HG03439 (cell line): ENCODE measurements around the gene MACROD2.
"Not testable (repeated sequence)": the region's sequence is repeated elsewhere in the genome, so short reads cannot be mapped to it uniquely, and the experiment has no call there.

Experiments used
- ATAC-seq: cut with Tn5 transposase; IDR thresholded peaks from one replicate; pipeline ENCODE4 v1.9.1; 2021; ENCODE audit warnings: mild to moderate bottlenecking, moderate library complexity; ENCODE audit not compliant: unreplicated experiment

The MACROD2 gene

DNA sequence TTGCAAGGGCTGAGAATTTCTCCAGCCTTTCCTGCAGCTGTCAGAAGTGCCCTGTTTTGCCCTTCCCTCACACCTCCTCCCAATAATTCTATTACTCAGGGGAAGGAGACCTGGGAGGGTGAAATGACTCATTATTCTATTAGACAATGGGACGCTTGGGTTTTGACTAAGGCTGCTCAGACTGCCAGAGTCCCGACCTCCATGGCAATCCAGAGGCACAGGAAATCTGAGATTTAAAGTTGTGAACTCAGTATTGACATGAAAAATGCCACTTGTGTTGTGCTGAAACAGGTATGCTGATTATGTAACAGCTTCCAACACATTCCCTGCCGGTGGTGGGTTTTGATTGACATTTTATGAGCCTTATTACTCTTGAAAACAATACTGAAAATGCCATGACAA is 967.9 kb downstream of the MACROD2 start:
- ATAC-seq: no peak

DNA sequence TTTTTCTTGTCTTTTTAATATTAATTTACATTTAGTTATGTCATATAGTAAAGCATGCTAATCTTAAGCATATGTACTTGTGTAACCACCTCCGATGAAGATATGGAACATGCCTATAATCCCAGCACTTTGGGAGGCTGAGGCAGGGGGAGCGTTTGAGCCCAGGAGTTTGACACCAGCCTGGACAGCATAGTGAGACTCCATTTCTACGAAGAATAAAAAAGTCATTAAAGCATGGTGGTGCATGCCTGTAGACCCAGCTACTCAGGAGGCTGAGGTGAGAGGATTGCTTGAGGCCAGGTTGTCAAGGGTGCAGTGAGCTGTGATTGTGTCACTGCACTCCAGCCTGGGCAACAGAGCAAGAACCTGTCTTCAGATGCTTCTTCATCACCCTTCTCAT is 970.9 kb downstream of the MACROD2 start:
- no peak for ATAC-seq

DNA sequence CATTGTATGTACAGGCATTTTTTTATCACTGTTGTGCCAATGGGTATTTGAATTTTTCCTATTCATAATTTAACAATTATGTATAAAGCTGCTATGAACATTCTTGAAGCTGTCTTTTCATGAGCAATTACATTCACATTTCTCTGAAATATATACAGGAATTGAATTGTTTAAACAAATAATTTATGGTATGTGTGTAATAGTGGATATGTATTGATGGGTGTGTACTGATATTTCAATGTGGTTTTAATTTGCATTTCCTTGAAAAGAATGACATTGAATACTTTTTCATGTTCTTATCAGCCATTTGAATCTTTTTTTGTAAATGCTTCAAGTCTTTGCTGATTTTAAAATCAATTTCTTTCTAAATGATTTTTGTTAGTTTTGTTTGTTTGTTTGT is 971.5 kb downstream of the MACROD2 start:
- ATAC-seq: no peak

DNA sequence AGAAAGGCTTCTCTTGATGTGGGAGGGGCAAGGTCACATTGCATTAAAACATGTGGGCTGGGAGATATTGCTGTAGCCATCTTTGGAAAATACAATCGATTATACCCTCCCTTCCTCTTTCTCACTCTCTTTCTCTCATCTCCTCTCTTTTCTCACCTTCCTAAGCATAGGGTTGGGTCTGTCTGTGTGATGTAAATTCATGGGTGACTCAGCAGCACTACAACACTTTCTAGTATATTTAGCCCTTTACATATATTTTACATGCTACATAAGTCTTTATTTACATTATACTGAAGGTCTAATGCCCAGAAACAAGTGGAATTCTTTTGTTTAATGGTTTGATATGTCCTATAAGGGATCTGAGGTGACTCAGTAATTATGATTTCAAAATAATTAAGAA is 976.9 kb downstream of the MACROD2 start:
- no peak for ATAC-seq

DNA sequence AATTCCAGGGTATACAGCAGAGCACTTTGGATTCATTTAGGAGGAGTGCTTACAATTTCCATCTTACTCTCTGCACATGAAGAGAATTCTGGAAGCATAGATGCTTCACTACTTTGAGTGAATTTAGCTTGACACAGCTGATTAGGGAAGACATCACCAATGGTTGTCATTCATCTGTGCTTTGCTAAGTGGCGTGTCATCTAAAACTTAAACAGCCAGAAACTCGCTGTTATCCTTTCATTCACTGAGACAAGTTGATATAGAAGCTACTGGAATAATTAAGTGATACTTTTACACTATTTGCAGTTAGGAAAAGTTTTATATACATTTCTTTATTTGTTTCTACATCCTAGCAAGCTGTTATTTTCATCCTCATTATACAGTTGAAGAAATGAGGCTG is 977.4 kb downstream of the MACROD2 start:
- no peak for ATAC-seq

DNA sequence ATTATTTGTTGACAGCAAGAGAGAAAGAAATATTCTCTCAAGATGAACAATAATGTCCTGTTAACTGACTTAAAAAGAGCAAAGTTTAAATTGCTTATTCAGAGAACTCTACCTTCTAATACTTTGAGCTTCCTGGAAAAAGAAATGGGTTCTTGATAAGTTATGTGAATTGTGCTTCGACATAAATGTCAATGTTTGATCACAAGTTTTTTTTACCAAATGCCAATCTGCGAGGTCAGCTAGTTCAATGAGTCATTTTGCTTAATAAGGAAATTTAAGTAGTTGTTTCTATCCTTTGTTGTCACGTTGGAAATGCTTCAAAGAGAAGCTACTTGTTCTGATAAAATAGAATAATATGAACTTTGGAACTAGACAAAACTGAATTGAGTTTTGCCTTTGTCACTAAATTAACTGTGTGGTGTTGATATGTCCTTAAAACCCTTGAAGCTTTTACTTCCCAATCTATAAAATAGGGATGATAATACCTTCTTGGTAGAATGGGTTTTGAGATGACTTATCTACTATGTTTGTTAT is 984.2 kb downstream of the MACROD2 start:
- ATAC-seq: no peak

DNA sequence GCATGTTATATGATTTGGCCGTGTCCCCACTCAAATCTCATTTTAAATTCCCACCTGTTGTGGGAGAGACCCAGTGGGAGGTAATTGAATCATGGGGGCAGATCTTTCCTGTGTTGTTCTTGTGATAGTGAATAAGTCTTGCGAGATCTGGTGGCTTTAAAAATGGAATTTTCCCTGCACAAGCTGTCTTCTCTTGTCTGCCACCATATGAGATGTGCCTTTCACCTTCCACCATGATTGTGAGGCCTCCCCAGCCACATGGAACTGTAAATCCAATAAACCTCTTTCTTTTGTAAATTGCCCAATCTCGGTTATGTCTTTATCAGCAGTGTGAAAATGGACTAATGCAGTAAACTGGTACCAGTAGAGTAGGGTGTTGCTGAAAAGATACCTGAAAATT is 986.2 kb downstream of the MACROD2 start:
- not testable (repeated sequence) for ATAC-seq

DNA sequence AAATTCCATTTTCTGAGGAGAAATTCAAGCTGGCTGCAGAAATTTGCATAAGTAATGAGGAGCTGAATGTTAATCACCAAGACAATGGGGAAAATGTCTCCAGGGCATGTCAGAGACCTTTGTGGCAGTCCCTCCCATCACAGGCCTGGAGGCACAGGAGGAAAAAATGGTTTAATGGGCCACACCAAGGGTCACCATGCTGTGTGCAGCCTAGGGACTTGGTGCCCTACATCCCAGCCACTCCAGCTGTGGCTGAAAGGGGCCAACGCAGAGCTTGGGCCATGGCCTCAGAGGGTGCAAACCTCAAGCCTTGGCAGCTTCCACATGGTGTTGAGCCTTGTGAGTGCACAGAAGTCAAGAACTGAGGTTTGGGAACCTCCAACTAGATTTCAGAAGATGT is 987.0 kb downstream of the MACROD2 start:
- ATAC-seq: not testable (repeated sequence)

DNA sequence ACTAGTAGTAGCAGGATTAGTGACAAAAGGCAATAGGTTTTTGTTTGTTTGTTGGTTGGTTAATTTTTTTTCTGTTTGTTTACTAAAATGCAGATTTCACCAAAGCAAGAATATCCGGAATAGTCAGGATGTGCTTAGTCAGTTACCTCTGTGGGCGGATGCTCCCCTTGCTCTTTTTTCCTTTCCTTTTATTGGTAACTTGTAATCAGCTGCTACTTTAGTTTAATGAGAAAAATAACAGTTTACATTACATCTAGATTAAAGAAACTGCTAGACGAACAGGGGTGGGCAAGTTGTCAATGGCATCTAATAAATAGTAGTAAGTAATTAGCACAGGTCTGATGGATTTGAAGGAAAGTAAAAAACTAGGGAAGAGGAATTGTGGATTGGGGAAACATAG is 989.0 kb downstream of the MACROD2 start:
- ATAC-seq: no peak

DNA sequence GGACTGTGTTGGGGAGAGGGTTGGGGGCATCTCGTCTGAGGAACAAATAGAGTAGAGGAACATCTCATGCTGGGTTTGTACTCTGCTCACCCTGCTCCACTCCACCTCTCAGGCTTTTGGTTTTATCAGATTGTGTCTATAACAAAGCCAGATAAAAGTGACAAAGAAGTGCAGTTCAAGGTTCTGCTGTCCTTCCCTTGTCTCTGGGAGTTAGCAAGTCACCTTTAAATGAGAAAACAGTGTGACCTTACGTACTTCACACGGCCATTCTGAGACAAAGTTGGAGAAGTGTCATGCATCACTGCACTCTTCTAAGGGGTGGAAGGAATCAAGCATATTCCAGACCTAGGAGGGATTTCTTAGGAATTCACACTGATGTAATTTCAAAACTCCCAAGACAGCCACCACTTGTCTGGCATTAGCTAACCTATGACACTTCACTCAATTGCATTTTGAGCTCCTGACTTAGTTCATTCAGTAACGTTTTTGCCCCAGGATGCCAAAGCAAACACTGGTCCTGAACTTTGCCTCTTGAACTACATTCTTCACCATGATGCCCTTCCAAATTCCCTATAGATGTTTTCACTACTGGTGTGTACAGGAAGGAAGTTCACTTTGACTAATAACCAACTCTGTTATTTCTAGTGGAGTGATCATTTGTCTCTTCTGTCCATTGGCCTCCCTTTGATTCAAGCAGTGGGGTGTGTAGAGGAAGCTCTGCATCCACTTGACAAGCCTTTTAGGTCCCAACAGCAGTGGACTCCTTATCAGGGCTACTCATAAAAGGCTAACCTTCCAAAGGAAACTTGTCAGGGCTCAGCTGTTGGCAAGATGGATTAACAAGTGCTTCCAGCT is 989.7 kb downstream of the MACROD2 start:
- no peak for ATAC-seq

DNA sequence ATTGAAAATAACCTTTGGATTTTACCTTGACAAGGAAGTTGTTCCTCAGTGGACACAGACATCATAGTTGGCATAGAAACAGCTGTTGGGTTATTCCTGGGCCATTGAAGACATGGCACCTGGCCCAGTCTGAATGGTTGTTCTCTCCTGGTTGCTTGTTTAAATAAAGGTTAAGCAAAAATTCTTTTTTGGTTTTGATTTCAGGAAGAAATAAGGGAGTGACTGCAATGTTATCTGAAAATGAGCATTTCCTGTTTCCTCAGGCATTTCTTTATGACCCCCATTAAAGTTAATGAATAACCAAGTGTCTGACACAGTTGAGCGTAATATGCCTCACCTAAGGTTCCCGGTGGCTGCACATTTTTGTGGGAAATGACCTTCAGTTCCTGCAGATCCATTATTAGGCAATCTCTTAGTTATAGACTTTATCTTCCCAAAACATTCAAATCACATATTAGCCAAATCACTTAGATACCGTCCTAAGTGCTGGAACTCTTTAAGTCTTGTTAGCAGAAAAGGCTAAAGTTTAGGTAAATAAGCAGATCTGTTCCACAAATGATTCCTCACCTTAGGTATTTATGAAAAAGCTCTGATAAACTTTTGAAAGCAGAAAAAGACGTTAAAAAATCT is 990.8 kb downstream of the MACROD2 start:
- ATAC-seq: no peak

DNA sequence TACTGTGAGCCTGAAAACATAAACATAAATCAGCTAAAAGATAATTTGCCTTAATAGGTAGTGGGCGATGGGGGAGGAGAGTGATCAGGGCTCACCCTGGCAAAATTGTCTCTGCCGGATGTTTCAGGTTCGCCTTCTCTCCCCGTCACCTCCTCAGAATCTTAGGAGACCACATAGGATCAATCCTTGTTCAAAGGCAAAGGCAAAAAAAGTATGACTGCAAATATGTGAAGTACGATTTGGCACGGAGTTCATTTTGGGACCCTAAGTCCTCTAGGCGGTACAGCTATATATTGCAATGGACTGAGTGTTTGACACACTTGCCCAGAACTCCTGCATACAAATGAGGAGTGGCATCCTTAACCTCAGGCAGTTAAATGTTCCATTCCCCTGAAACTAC is 991.3 kb downstream of the MACROD2 start:
- ATAC-seq: no peak

DNA sequence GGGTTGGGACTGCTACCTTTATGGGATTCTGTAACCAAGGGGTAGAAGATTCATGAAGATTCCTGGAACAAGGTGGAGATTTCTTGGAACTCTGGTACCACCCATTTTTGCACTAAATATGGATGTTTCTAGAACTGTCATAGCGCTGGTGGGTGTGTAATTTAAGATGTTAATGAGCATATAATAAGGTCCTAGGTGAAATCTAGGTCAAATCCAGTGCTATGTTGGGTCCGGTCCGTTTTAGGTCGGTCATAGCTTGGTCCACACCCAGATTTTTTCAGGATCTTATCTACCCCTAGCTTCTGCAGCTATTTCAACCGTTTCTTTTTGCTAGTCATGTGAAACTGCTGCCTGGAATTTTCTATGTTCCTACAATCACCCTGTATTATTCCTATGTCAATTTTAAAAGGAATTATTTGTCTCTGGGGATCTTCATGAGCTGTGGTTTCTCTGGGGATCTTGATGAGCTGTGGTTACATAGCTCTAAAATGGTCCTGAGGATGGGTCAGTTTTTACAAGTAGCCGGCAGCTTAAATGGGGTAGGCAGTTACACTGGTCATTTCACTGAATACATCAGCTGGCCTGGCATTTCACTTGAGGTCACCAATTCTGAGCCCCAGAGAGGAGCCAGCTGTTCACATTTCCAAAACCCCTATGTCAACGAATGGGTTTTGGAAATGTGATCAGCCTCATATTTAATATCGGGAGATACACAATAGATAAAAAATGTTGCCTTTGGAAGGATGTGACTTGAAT is 994.4 kb downstream of the MACROD2 start:
- ATAC-seq: no peak

DNA sequence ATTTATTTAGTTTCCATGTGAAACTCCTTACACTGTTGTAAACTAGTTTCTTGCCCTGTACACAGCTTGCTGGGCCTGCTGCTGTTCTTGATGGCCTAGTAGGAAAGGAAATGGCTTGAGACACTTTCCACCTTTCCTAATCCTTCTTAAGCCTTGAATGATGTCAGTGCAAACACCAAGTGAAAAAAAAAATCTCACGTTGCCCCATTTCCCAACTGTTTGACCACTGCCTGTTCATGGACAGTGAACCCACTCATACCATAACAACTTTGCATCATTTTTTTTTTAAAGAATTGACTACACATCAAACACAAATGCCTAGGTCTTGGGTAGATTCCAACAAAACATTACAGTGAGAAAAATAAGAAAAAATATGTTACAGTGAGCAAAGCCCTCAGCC is 995.7 kb downstream of the MACROD2 start:
- no peak for ATAC-seq

DNA sequence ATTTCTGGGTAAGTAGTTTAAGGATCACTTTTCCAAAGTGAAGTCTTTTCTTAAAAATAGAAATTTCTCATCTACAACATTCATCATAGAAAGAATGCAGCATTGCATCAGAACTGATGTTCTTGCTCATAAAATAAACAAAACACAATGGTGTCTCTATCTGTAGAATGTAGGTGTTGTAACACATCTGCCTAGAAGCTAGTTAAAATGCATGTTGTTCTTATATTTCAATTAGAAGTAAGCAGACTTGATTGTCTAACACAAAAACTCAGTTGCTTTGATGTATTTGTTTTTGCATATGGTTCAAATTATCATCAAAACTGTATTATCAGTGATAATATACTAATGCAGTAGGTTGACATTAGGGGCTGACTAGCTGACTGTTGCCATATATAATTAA is 996.8 kb downstream of the MACROD2 start:
- ATAC-seq: no peak

DNA sequence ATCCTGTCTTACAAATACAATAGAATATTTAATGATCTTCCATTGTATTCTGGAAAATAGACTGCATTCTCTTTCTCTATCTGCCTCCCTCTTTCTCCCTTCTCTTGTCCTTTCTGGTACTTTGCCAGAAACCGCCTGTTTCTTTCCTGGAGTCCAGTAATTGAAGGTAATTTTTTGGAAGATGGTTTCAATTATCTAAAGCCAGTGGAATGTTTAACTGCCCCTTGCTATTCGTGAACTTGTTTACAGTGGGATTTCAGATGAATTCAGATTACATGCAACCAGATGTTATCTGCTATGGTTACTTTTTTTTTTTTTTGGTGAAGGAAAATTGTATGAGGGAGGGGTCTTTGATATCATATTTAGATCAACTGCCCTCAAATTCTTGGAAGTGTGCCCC is 997.6 kb downstream of the MACROD2 start:
- no peak for ATAC-seq

DNA sequence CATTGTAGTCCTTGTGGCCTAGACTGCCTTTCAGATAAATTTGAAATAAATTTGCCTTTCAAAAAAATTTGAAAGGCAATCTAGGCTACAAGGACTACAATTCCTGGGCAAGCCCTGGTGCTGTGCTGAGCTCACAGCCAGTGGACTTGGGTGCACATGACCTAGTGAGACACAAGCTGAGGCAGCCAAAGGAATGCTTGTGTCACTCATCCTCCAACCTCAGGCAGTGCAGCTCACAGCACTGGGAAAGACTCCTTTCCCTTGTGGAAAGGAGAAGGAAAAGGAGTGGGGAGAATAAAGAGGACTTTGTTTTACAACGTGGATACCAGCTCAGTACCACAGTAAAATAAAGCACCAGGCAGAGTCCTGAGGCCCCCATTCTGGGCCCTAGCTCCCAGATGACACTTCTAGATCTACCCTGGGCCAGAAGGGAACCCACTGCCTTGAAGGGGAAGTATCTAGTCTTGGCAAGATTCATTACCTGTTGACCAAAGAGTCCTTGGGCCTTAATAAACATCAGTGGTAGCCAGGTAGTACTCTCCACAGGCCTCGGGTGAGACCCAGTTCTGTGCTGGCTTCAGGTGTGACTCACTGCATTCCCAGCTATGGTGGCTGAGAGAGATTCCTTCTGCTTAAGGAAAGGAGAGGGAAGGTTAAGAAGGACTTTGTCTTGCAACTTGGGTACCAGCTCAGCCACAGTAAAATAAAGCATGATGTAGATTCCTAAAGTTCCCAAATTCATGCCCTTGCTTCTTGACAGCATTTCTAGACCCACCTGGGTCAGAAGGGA is 1001.8 kb downstream of the MACROD2 start:
- ATAC-seq: no peak

DNA sequence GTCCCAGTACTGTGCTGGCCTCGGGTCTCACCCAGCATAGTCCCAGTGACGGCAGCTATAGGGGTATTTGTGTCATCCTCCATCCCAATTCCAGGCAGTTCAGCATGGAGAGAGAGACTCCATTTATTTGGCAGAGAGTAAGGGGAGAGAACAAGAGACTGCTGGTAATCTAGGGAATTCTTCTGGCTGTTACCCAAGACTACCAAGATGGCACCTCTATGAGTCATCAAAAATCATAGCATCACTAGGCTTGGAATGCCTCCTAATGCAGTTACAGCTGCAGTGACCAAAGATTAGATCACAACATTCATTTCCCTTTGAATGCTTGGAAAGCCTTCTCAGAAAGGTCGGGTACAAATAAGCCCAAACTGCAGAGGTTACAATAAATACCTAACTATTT is 1002.5 kb downstream of the MACROD2 start:
- ATAC-seq: no peak

DNA sequence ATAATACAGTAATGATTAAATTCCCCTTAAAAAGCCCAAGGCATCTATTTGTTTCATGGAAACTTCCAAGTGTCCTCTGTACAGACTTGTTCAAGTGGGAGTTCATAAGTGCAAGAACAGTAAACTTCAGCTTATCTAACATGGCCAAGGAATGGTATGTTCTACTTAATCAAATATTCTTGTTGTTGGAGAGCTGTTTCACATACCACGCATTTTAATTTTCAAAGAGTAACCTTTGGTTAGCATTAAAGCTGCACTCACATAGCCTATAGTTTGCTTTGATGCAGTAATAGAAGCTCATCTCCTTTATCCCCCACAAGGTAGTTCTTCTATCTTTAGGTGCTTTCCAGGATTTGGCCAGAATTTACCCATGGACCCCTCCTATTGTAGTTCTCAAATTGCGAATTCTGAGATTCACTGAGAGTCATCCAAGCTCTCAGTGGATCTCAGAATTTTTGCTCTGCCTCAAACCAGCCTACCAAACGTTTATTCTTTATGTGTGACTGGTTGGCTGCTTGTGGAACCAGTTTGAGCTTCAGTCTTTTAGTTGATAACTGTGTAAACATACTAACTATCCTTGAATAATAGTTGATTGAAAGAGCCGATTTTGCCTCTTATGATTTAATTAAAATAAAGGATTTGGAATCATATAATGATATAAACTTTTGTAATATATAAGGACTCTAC is 1010.1 kb downstream of the MACROD2 start:
- no peak for ATAC-seq

DNA sequence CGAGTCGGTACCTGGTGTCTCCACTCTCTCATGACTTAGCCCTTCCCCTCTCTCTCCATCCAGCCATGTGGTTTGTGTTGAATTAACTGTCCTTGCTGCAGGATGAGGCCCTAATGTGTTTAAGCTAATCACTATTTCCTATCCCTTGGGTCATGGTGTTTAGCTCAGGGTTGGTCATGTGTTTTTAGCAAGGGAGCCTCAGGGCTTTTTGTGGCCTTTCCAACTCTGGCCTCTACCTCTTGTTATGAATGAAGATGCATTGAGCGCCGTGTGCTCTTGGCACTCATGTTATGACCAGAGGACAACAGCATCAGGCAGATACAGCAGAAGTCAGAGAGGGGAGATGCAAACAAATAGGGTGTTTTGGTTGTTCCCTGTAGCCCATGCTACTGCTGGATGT is 1016.3 kb downstream of the MACROD2 start:
- ATAC-seq: no peak
